Epithelial cell of esophagus (primary cell): ENCODE measurements around the gene CDK17.

Experiments used
- DNase-seq: peaks from one replicate; pipeline ENCODE4 v3.0.0; 2010; ENCODE audit warnings: low read depth
- H3K4me3 ChIP-seq: 2 replicates; pipeline ENCODE4 v1.5.1; 2011; ENCODE audit warnings: mild to moderate bottlenecking, low read length, control low read depth
- CTCF ChIP-seq: IDR thresholded peaks from 2 replicates; pipeline ENCODE4 v1.5.1; 2011; ENCODE audit warnings: low read depth, mild to moderate bottlenecking, low read length, control low read depth, inconsistent platforms; ENCODE audit not compliant: insufficient read depth; ENCODE audit errors: missing control alignments

CDK17 gene

GRCh38 chr12:96399919-96400630 lies at the start of gene CDK17:
TSS of gene CDK17 (minus strand) at chr12:96400439. CDS start at chr12:96334836, 65,603 bp downstream.
- TF ChIP-seq CTCF, result no peak
- peak within 1 kb of the TSS; percentile 95 for H3K4me3 ChIP-seq
- DNase-seq, result peak; percentile 82

- DNase-seq, result peak; percentile 80
- no peak for TF ChIP-seq CTCF
- no peak overlapping the region for H3K4me3 ChIP-seq
These were observed 48.1 kb upstream of the CDK17 start for GRCh38 chr12:96448300-96448699.

- no peak for DNase-seq
- TF ChIP-seq CTCF, result no peak
- no peak overlapping the region for H3K4me3 ChIP-seq
These were observed 47.0 kb upstream of the CDK17 start for GRCh38 chr12:96447256-96447655.

- peak; percentile 96 for DNase-seq
- TF ChIP-seq CTCF, result no peak
- no peak overlapping the region for H3K4me3 ChIP-seq
These were observed 45.7 kb upstream of the CDK17 start for GRCh38 chr12:96445691-96446583.

GRCh38 chr12:96444399-96444798 lies 44.2 kb upstream of the CDK17 start:
- no peak for DNase-seq
- no peak for TF ChIP-seq CTCF

GRCh38 chr12:96442906-96443305 lies 42.7 kb upstream of the CDK17 start:
- no peak overlapping the region for H3K4me3 ChIP-seq
- no peak for DNase-seq
- no peak for TF ChIP-seq CTCF

More at GRCh38 chr12:96444399-96444798, 44.2 kb upstream of the CDK17 start:
- no peak overlapping the region for H3K4me3 ChIP-seq
